ENCODE results near the gene TSPEAR.
"Not testable (repeated sequence)": the region's sequence is repeated elsewhere in the genome, so short reads cannot be mapped to it uniquely, and the experiment has no call there.

Gene TSPEAR

DNA sequence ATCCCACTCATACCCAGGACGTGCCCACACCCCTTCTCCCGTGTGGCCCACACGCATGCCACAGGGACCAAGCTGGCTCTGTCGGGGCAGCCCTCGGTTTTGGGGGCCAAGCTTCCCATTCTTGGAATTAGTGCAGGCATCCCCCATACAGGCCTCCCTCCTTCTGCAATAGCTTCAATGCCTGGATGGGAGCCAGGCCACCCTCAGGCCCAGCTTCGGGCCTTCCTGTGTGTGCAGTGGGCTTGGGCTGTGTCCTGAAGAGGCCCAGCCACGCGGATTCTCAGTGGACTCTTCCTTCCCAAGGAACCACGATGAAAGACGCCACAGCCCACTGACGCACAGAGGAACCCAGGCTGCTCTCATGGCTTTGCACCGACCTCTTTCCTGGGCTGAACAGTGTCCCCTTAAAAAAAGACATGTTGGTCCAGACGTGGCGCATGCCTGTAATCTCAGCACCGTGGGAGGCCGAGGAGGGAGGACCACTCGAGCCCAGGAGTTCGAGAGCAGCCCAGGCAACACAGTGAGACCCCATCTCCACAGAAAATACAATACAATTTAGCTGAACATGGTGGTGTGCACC is 61.8 kb downstream of the TSPEAR start:
- DNase-seq: no peak

DNA sequence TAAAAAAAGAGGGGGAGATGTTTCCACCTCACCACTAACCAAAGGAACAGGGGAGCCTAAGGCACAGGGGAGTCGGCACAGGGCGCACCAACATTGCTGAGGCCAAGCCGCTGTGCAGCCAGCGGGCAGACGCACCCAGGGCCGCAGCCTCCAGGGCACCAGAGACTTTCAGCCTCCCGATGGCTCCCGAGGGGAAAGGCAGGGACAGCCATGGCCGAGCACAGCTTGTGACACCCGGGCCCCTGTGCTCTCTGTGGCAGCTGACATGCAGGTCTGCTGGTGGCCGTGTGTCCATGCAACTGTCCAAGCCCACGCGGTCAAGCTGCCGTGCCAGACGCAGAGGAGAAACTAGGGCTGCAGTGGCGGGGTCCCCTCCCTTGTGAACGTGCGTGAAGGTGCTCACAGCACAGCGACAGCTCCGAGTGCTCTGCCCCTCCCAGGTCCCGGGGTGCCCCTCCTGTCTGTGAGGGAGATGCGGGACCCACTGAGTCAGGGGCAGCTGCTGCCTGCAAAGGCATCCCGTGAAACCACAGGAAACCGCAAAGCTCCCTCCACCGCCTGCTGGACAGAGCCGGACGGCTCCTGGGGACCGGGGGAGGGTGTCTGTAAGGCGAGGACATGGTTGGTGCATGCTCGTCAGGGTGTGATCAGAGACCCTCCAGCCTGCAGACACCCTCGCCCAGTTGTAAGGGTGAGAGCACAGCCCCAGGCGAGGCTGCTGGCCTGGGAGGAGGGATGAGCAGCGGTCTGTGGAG is 62.6 kb downstream of the TSPEAR start:
- no peak for DNase-seq

DNA sequence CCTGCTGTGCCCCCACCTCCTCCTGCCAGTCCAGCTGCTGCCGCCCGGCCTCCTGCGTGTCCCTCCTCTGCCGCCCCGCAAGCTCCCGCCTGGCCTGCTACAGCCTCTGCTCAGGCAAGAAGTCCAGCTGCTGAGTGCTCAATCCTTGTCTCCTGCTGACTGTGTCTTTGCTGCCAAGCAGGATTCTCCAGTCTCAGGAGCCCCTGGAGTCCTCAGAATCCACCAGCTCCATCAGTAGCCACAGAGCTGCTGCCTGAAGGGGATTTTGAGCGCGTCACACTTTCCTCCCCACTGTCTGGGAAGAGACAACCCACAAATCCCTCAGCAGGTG is 64.2 kb downstream of the TSPEAR start:
- no peak for DNase-seq

GRCh38 chr21:44646366-44647221 is 64.8 kb downstream of the TSPEAR start, which contains the start of gene KRTAP10-11:
Gene KRTAP10-11, plus strand, starts transcription at chr21:44646414. Its CDS starts 45 bp downstream, at chr21:44646459.
- not testable (repeated sequence) for DNase-seq

GRCh38 chr21:44644878-44645277 is 66.5 kb downstream of the TSPEAR start:
- no peak for DNase-seq

DNA sequence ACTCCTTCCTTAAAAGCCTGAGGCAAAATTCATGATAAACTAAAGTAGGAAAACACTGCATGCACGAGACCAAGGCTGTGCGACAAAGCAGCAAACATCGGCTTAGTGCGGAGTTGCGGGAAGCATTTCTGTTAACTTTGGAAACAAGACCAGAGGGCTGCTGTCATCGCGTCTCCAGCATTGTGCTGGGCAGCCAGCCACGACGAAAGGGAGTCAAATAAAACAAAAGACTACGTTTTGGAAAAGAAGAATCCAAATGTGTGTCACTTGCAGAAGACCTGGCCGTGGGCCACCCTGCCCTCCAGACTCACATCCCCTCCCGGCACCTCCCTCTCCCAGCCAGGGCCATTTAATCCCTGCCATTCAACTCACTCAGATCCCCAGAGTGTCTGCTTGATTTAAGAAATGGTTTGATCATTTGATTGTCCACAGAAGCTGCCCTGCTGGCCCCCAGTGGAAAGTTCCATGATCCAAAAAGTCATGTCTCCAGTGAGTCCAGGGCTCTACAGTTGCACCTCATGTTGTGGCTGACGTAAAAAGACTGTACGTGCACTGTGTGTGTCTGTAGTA is 67.5 kb downstream of the TSPEAR start:
- no peak for DNase-seq

DNA sequence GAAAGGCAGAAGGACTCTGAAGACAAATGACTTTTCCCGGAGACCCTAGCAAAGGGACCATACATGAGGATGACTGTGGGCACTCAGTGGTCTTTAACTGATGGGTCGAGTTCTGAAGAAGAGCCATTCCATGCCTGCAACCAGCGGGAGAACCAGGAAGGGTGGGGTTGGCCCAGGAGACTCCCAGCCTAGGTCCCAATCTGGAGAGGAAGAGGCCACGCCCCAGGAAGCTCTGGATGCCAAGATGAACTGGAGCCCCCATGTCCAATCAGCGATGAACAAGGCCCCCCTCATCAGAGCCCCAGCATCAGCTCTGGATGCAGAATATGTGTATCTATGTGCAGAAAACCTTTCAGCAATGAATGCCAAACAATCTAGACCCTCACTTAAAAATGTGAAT is 70.6 kb downstream of the TSPEAR start:
- DNase-seq: no peak

- no peak for DNase-seq
Observed at GRCh38 chr21:44639331-44639655, 72.1 kb downstream of the TSPEAR start.

DNA sequence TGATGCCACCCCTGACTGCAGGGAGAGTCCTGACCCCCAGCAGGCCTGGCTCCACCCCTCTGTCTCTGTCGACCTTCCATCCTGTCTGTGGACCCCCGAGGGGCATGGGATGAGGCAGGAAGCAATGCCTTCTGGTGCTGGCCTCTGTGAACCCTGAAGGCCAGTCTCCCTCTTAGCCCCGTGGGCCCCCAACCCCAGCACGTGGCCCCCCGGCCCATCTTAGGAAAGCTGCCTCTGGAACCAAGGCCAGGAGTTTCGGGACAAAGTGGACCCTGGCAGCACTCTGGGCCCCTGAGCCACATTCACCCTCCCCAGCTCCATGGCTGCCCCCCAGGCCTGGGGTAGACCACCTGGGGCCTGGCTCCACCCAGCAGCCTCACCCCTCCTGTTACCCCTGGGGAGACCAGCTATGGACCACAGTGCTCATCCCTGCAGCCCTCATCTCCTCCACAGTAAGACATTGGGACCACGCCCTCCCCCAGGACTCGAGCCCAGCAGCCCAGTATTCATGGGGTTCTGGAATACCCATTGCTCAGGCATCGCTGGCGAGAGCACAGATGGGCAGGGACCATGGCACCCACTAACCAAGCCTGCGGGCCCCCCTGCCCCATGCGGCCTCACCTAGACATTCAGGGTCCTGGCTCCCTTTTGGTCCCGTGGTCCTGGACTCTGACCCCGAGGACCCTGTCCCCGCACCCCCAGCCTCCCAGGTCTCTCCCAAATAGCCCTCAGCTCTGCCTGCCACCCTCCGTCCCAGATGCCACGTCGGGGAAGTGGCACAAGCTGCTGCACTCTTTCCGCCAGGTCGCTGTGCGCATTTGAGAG is 72.7 kb downstream of the TSPEAR start:
- DNase-seq: not testable (repeated sequence)

GRCh38 chr21:44637851-44638348 is 73.5 kb downstream of the TSPEAR start:
- not testable (repeated sequence) for DNase-seq

DNA sequence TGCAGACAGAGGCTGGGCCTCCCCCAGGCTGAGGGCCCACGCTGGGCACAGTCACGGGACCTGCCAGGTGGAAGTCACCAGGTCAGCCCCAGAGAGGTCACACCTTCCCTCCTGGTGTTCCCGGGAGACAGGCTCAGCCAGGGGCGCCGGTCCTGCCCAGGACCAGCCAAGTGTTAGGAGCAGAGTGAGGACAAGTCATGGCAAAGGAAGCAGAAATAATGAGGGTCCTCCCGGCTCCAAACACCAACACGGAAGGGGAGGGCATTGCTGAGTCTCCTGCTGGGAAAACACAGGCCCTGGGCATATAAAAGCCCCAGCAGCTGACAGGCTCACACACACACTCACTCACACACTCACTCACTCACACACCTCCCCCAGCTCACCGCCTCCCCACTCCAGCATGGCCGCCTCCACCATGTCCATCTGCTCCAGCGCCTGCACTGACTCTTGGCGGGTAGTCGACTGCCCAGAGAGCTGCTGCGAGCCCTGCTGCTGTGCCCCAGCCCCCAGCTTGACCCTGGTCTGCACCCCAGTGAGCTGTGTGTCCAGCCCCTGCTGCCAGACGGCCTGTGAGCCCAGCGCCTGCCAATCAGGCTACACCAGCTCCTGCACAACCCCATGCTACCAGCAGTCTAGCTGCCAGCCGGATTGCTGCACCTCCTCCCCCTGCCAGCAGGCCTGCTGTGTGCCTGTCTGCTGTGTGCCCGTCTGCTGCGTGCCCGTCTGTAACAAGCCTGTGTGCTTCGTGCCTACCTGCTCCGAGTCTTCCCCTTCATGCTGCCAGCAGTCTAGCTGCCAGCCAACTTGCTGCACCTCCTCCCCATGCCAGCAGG is 74.1 kb downstream of the TSPEAR start, which contains the start of gene KRTAP10-10:
KRTAP10-10 (plus strand) TSS at position 339 of the 833 bp plus-strand sequence; CDS start at position 401, 62 bp downstream.
- no peak for DNase-seq

- DNase-seq: no peak
Observed at GRCh38 chr21:44636209-44637017, 75.0 kb downstream of the TSPEAR start.

- no peak for DNase-seq
Observed at GRCh38 chr21:44632067-44632466, 79.3 kb downstream of the TSPEAR start.

- DNase-seq: no peak
Observed at GRCh38 chr21:44630440-44630839, 80.9 kb downstream of the TSPEAR start.

DNA sequence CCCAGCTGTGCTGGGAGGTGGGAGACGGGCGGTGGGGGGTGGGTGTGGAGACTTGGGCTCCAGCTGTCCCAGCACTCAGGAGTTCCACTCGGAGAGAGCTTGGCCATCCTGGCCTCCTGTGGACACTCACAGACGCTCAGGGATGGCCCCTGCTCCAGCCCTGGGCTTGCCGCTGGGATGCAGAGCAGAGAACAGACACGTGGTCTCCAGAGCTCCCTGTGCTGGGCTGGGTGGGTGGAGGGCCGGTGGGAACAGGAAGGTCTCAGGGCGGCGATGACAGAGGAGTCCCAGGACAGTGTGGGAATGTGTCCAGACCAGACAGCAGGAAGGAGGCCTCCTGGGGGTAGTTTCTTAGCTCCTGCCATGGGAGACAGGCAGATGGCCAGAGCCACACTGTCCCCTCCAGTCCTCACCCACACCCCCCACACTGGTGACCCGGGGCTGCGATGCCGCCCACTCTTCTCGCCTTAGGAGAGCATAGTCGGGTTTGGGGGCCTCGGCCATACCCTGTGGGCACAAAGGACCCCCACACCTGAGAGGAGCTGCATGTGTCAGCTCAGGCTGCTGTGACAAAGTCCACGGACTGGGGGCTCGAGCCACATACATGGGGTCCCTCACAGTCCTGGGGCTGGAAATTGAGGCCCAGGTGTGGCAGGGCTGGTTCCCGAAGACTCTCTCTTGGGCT is 82.5 kb downstream of the TSPEAR start:
- DNase-seq: no peak

GRCh38 chr21:44627831-44628233 is 83.5 kb downstream of the TSPEAR start:
- not testable (repeated sequence) for DNase-seq

DNA sequence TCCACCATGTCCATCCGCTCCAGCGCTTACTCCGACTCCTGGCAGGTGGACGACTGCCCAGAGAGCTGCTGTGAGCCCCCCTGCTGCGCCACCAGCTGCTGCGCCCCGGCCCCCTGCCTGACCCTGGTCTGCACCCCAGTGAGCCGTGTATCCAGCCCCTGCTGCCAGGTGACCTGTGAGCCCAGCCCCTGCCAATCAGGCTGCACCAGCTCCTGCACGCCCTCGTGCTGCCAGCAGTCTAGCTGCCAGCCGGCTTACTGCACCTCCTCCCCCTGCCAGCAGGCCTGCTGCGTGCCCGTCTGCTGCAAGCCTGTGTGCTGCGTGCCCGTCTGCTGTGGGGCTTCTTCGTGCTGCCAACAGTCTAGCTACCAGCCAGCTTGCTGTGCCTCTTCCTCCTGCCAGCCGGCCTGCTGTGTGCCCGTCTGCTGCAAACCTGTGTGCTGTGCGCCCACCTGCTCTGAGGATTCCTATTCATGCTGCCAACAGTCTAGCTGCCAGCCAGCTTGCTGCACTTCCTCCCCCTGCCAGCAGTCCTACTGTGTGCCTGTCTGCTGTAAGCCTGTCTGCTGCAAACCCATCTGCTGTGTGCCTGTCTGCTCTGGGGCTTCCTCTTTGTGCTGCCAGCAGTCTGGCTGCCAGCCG is 84.1 kb downstream of the TSPEAR start:
- DNase-seq: not testable (repeated sequence)

DNA sequence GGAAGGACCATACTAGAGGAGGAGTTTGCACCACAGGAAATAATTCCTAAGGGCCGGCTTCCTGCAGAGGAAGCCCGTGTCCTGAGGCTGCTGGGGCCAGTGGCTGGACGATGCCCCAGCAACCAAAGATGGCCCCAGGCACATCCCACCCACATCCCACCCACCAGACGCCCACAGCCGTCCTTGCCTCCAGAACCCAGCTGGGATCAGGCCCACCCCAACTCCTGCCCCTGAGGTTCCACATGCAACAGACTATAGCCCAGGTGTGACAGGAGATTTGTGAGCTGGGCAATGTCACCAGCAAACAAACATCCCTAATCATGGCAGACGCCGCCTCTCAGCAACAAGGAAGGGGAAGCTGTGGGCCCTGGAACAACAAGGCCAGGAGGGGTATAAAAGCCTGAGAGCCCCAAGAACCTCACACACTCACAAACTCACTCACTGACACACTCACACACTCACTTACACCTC is 84.7 kb downstream of the TSPEAR start, which contains the start of gene KRTAP10-9:
KRTAP10-9 (plus strand) TSS at position 421 of the 471 bp plus-strand sequence. CDS start 79 bp downstream, outside the sequence.
- no peak for DNase-seq

GRCh38 chr21:44626262-44626661 is 85.1 kb downstream of the TSPEAR start:
- DNase-seq: no peak

All from T-helper 9 cell (primary cell).